GM21367 (cell line): Measurements from ENCODE around the gene SHISA7.

Experiments
- ATAC-seq: cut with Tn5 transposase; IDR thresholded peaks from one replicate; pipeline ENCODE4 v1.9.1; 2021; ENCODE audit not compliant: unreplicated experiment

The SHISA7 gene

DNA sequence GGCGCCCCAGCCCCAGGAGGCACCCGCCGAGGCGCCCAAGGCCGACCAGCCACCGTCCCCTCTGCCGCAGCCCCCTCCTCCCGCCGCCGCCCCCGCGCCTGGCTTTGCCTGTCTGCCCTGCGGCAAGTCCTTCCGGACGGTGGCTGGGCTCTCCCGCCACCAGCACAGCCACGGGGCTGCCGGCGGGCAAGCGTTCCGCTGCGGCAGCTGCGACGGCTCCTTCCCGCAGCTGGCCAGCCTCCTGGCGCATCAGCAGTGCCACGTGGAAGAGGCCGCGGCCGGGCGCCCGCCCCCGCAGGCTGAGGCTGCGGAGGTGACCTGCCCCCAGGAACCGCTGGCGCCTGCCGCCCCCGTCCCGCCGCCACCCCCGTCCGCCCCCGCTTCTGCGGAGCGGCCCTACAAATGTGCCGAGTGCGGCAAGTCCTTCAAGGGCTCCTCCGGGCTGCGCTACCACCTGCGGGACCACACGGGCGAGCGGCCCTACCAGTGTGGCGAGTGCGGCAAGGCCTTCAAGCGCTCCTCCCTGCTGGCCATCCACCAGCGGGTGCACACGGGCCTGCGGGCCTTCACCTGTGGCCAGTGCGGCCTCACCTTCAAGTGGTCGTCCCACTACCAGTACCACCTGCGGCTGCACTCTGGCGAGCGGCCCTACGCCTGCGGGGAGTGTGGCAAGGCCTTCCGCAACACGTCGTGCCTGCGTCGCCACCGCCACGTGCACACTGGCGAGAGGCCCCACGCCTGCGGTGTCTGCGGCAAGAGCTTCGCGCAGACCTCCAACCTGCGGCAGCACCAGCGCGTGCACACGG lies 39.3 kb upstream of the SHISA7 start:
- ATAC-seq: no peak

DNA sequence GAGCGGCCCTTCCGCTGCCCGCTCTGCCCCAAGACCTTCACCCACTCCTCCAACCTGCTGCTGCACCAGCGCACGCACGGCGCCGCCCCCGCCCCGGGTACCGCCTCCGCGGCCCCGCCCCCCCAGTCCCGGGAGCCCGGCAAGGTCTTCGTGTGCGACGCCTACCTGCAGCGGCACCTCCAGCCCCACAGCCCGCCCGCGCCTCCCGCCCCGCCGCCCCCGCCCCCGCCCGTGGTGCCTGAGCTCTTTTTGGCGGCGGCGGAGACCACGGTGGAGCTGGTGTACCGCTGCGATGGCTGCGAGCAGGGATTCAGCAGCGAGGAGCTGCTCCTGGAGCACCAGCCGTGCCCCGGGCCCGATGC lies 38.7 kb upstream of the SHISA7 start:
- ATAC-seq: no peak

GRCh38 chr19:55481148-55481793 lies 38.2 kb upstream of the SHISA7 start:
- ATAC-seq: no peak

- ATAC-seq: no peak
These were observed 36.5 kb upstream of the SHISA7 start for GRCh38 chr19:55479451-55480230.

DNA sequence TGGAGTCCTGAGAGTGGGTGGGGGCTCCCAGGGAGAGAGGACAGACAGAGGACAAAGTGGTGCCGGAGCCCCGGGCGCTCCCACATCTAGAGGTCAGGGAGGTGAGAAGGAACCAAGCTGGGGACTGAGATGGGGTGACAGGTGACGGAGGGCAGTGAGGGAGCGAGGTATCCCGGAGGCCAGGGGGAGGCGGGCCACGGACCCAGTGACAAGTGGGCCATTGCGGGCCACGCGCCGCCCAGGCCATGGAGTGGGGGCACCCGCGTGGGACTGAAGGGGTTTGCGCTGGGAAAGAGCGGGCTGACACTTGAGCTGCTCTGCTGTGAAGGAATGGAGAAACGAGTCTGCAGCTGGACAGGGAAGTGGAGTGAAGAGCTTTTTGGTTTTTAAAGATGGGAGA lies 35.9 kb upstream of the SHISA7 start:
- ATAC-seq: no peak

DNA sequence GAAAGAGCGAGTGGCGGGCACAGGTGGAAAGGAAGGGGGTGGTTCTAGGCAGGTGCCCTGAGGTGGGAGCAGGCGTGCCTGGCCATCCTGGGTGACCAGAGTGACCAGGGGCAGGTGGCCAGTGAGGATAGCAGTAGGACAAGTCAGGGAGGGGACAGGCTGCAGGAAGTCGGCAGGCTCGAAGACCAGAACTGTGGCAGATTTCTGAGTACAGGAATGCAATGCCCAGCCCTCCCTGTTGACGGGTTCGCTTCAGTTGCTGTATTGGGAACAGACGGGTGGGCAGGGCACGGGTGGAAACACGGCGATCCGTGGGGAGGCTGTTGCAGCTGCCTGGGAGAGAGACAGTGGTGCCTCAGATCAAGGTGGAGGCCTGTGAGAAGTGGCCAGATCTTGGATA lies 35.3 kb upstream of the SHISA7 start:
- no peak for ATAC-seq

GRCh38 chr19:55477905-55478304 lies 34.8 kb upstream of the SHISA7 start:
- ATAC-seq: no peak

- peak; percentile 70 for ATAC-seq
These were observed 33.1 kb upstream of the SHISA7 start, which contains the start of gene ZNF628 for GRCh38 chr19:55476100-55476775. Gene ZNF628 (plus strand): TSS chr19:55476617. CDS start chr19:55479911, 3,294 bp downstream.

GRCh38 chr19:55474269-55475265 lies 31.5 kb upstream of the SHISA7 start:
- no peak for ATAC-seq

DNA sequence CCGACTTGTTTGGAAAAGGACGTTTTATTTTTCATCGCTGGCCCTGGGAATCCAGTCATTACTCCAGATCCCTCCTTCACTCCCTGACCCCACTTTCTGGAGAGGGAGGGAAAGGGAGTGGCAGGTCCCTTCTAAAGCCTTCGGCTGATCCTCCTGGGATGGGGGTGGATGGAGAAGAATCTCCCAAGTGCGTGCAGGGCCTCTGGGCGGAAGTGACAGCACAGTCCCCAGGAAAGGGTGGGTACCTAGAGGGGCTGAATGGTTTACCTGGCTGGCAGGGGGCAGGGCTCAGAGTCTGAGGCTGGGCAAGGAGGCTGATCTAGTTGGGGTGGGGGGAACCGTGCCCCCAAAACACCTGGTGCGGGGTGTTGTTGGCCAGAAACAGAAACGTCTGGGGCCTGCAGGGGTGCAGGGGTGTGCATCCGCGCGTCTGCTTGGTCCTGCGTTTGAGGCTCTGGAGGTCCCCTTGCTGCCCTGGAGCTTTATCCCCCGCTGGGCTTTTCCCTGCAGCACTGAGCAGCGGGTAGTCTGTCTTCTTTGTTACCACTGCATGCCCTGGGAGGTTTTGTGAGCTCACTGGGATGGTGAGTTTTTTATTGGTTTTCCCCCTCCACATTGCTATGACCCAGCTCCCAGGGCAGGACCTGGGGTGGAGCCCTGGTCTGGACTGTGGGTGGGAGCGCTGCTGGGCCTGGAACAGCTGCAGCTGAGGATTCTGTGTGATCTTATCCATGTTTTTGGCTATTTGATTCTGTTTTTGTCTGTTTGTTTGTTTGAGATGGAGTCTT lies 30.3 kb upstream of the SHISA7 start:
- no peak for ATAC-seq

- ATAC-seq: no peak
These were observed 29.4 kb upstream of the SHISA7 start for GRCh38 chr19:55472463-55472862.

GRCh38 chr19:55471266-55471665 lies 28.2 kb upstream of the SHISA7 start:
- no peak for ATAC-seq

DNA sequence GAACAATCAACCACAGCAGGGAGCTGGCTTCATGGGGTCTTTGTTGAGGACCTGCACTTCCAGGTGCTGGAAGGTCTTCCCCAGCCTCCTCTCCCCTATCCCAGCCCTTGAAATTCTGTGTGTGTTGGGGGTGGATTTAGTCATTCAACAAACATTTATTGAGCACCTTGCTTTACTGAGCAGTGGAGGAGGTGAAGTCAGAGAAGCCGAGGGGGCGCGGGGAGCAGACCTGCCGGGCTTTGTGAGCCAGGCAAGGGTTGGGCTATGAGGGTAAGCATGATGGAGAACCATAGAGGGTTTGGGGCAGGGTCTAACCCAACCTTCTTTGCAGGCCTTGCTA lies 24.9 kb upstream of the SHISA7 start:
- ATAC-seq: no peak

DNA sequence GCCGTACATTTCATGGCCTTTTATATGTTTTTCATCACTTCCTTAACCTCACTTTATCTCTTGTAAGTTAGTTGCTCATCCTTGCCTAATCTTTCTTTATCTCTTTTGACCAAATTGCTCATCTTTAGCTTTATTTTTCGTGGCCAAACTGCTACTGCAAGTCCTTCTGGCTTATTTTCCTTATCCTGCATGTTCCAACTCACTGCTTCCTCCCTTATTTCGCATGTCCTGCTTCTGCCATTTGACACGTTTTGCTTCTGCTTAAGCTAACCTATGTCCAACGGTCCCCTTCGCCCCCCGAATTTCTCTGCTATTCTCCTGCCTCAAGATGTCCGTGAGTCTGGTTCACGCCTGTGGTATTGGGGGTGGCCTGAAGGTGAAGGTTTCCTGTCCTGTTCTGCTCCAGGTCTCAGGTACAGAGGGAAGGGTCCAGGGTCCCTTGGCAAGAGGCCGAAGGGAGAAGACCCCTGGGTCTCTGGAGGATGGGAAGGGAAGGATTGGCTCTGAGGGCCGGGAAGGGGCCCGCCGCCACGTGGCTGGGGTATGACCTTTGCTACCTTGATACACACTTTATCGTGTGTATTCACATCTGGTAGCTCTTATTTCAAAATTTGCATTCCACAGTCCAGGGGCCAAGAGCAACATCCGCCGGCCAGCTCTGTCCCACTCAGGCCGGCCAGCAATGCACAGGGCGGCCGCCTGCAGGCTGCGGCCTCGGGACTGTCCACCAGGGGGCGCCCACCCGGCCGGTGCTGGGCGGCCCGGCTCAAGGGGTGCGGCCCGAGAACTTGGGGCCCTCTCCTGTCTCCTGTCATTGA lies 24.3 kb upstream of the SHISA7 start:
- no peak for ATAC-seq

DNA sequence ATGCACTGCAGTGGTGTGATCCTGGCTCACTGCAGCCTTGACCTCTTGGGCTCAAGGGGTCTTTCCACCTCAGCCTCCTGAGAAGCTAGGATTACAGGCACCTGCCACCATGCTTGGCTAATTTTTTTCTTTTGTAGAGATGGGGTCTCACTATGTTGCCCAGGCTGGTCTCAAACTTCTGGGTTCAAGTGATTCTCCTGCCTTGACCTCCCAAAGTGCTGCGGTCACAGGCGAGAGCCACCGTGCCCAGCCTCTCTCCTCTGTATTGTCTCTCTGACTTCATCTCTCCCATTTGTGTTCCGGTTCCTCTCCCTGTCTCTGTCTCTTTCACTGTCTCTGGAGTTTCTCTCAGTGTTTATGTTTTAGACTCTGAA lies 23.1 kb upstream of the SHISA7 start:
- no peak for ATAC-seq

DNA sequence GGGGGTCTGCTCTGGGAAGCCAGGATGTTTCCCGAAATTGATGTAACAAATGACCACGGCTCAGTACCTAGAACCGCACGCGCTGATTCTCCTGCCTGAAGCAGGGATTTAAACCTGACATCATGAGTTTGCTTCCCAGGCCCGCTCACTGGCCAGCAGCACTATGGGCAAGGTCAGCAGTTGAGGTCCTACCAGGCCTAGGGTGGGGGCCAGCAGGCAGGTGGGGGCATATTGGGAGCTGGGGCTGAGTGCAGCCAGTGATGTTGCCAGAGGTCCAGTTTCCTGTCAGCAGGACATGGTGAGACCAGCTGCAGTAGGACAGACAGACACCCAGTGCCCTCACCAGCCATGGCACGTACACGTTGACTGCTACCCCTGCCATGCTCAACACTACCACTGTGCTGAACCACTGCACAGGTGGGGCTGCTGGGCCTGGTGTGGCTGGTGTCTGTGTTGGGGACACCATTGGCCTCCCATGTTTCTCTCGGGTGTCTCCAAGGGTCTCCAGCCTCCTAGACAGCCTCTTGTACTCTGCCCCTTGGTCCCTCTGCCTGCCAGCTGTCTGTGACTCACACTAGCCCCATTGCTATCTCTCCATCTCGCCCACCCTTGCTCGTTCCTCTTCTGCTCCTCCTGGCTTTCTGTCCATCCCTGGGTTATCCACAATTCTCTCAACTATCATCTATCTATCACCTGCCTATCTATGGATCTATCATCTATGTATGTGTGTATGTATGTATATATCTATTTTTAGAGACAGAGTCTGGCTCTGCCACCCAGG lies 22.6 kb upstream of the SHISA7 start:
- ATAC-seq: no peak

GRCh38 chr19:55464662-55465054 lies 21.6 kb upstream of the SHISA7 start, which contains the start of gene C19orf85:
Gene C19orf85 (minus strand): TSS chr19:55464751. CDS start chr19:55464554, 197 bp downstream.
- ATAC-seq: no peak
